Measurements from ENCODE around the gene SIX5. TPM values are rescaled to one million over a fixed set of nuclear protein-coding genes. Genes with fewer than 3 reads are reported as not detected.

The SIX5 gene
- total RNA-seq, 4 donors from 2014 or later: 4.2 to 20.3 (median 6.9) TPM

DNA sequence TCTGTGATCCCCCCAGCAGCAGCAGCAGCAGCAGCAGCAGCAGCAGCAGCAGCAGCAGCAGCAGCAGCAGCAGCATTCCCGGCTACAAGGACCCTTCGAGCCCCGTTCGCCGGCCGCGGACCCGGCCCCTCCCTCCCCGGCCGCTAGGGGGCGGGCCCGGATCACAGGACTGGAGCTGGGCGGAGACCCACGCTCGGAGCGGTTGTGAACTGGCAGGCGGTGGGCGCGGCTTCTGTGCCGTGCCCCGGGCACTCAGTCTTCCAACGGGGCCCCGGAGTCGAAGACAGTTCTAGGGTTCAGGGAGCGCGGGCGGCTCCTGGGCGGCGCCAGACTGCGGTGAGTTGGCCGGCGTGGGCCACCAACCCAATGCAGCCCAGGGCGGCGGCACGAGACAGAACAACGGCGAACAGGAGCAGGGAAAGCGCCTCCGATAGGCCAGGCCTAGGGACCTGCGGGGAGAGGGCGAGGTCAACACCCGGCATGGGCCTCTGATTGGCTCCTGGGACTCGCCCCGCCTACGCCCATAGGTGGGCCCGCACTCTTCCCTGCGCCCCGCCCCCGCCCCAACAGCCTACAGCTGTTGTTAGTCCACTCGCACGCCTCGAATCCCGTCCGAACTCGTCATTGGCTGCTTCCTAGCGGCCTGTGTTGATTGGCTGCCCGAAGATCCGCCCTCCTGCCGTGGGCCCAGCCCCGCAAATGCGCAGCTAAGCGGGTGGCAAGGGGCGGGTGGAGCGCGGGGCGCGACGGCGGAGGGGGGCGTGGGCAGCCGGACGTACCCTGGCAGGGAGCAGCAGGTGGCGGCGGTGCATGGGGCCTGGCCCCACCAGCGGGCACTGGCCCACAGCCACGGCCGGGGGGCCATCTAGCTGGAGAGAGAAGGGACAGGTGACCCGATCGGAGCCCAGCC, 1.4 kb upstream of the SIX5 start:
- no peak for TF ChIP-seq CTCF (IDR thresholded peaks at IDR 0.05; ENCODE audit: low read depth)

DNA sequence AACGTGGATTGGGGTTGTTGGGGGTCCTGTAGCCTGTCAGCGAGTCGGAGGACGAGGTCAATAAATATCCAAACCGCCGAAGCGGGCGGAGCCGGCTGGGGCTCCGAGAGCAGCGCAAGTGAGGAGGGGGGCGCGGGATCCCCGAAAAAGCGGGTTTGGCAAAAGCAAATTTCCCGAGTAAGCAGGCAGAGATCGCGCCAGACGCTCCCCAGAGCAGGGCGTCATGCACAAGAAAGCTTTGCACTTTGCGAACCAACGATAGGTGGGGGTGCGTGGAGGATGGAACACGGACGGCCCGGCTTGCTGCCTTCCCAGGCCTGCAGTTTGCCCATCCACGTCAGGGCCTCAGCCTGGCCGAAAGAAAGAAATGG, 754 bp upstream of the SIX5 start:
- TF ChIP-seq CTCF (IDR thresholded peaks at IDR 0.05; ENCODE audit: low read depth): no peak

- TF ChIP-seq CTCF (IDR thresholded peaks at IDR 0.05; ENCODE audit: low read depth): no peak
Observed at GRCh38 chr19:45768655-45768983, 433 bp downstream of the SIX5 start.

DNA sequence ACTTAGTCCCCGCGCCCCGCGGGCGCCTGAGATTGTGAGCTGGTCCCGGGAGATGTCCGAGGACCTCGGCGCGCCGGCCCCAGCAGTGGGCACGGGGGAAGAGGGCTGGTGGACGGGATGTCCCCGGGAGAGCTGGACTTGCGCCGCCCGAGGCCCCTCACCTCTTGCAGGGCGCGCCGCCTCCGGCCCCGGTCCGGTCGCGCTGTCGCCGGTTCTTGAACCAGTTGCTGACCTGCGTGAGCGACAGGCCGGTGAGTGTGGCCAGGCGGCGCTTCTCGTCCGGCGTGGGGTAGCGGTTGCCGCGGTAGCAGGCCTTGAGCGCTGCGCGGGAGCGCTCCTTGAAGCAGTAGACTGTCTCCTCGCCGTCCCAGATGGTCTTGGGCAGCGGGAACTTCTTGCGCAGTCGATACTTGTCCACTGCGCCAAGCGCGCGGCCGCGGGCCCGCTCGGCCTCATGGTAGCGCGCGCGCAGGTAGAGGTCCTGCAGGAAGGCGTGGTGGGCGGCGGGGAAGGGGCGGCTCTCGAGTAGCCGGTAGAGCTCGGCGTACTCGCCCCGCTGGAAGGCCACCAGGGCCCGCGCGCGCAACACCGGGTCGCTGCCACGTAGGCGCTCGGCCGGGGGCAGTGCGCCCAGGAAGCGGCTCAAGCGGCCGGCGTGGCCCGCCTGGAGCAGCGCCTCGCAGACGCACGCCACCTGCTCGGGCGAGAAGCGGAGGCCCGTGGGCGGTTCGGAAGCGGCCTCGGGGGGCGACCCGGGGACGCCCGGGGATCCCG, 984 bp downstream of the SIX5 start:
- TF ChIP-seq CTCF (IDR thresholded peaks at IDR 0.05; ENCODE audit: low read depth): no peak

GRCh38 chr19:45767410-45767880, 1.6 kb downstream of the SIX5 start:
- TF ChIP-seq CTCF (IDR thresholded peaks at IDR 0.05; ENCODE audit: low read depth): no peak

- TF ChIP-seq CTCF (IDR thresholded peaks at IDR 0.05; ENCODE audit: low read depth): no peak
Observed at GRCh38 chr19:45766869-45767346, 2.1 kb downstream of the SIX5 start.

- TF ChIP-seq CTCF (IDR thresholded peaks at IDR 0.05; ENCODE audit: low read depth): no peak
Observed at GRCh38 chr19:45766296-45766868, 2.7 kb downstream of the SIX5 start.
